HUDEP-2 (cell line): ENCODE data around the gene GNAZ.

Experiments used
- DNase-seq, 76 experiments: peaks; one replicate each; lab custom pipeline; 2025; ENCODE audit not compliant: unreplicated experiment in 76 of 76; lab: John Stamatoyannopoulos, UW

The GNAZ gene

GRCh38 chr22:23075525-23076216 lies 5.4 kb downstream of the GNAZ start:
- no peak for DNase-seq

- DNase-seq = no peak
Measured at GRCh38 chr22:23076896-23077572, 6.7 kb downstream of the GNAZ start.

- DNase-seq = no peak
Measured at GRCh38 chr22:23077627-23078461, 7.5 kb downstream of the GNAZ start.

- no peak for DNase-seq
Measured at GRCh38 chr22:23078462-23078787, 8.1 kb downstream of the GNAZ start.

GRCh38 chr22:23079240-23079768 lies 9.0 kb downstream of the GNAZ start:
- DNase-seq = no peak

GRCh38 chr22:23079814-23080521 lies 9.6 kb downstream of the GNAZ start:
- DNase-seq = no peak

- DNase-seq = no peak
Measured at GRCh38 chr22:23080613-23081290, 10.4 kb downstream of the GNAZ start.

- no peak for DNase-seq
Measured at GRCh38 chr22:23082534-23083314, 12.4 kb downstream of the GNAZ start.

- no peak for DNase-seq
Measured at GRCh38 chr22:23083315-23084021, 13.1 kb downstream of the GNAZ start.

GRCh38 chr22:23084453-23085350 lies 14.4 kb downstream of the GNAZ start:
- no peak for DNase-seq

GRCh38 chr22:23085351-23085671 lies 15.0 kb downstream of the GNAZ start:
- no peak for DNase-seq

- no peak for DNase-seq
Measured at GRCh38 chr22:23085785-23086184, 15.5 kb downstream of the GNAZ start.

- no peak for DNase-seq
Measured at GRCh38 chr22:23086263-23086662, 15.9 kb downstream of the GNAZ start.

- peak in 34 of 76 experiments; percentile 4 to 53 (median 30) for DNase-seq
Measured at GRCh38 chr22:23086787-23087186, 16.5 kb downstream of the GNAZ start.

- DNase-seq = peak in 4 of 76 experiments; percentile 12 to 30 (median 18)
Measured at GRCh38 chr22:23088199-23088604, 17.9 kb downstream of the GNAZ start.

- DNase-seq = no peak
Measured at GRCh38 chr22:23089010-23089409, 18.7 kb downstream of the GNAZ start.

- DNase-seq = no peak
Measured at GRCh38 chr22:23089633-23090456, 19.5 kb downstream of the GNAZ start.
